GM06990 (cell line): ENCODE results near the gene ESX1.
"Not testable (repeated sequence)": the region's sequence is repeated elsewhere in the genome, so short reads cannot be mapped to it uniquely, and the experiment has no call there.

Source experiments
- DNase-seq: peaks from one replicate; pipeline ENCODE4 v3.0.0-alpha.2; 2011; ENCODE audit not compliant: insufficient read length; ENCODE audit errors: extremely low read depth
- H3K27me3 ChIP-seq: replicated peaks from 2 replicates; pipeline ENCODE4 v1.6.0; 2011; ENCODE audit warnings: low read length; ENCODE audit not compliant: control insufficient read depth, insufficient read depth
- H3K36me3 ChIP-seq: 2 replicates; pipeline ENCODE4 v1.5.1; 2011; ENCODE audit warnings: low read length; ENCODE audit not compliant: control insufficient read depth, insufficient read depth
- H3K4me3 ChIP-seq: replicated peaks from 2 replicates; pipeline ENCODE4 v1.5.1; 2011; ENCODE audit warnings: low read depth, mild to moderate bottlenecking, control low read depth, low read length
- TF ChIP-seq, protein P1 (sequence below): IDR thresholded peaks from 2 replicates; pipeline ENCODE4 v1.5.1; 2011; ENCODE audit warnings: low read length, control low read depth, mild to moderate bottlenecking, inconsistent platforms; ENCODE audit not compliant: insufficient read depth, poor library complexity, severe bottlenecking

The ESX1 gene

DNA sequence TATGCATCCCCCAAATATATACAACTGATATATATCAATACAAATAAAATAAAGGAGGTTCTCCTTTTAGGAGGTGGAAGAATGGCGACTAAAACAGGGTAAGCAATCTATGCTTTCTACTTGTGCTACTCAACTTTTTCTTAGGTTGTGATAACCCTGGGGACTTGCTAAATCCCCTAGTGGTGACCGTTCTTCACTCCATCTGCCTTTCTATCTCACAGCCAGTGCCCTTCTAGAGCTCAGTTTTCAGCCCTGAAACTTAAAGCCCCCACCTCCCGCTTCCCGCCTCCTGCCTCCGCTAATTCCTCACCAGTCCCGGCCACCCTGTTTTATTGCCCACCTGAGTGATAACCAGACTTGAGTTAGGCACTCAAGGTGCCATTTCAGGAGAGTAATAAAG is 15.5 kb upstream of the ESX1 start:
- Histone ChIP-seq H3K27me3 (no peaks in the 10 kb centered on the region), H3K4me3 (no peak overlapping the region), H3K36me3 (no peaks in the 10 kb centered on the region)
- TF ChIP-seq, protein P1, sequence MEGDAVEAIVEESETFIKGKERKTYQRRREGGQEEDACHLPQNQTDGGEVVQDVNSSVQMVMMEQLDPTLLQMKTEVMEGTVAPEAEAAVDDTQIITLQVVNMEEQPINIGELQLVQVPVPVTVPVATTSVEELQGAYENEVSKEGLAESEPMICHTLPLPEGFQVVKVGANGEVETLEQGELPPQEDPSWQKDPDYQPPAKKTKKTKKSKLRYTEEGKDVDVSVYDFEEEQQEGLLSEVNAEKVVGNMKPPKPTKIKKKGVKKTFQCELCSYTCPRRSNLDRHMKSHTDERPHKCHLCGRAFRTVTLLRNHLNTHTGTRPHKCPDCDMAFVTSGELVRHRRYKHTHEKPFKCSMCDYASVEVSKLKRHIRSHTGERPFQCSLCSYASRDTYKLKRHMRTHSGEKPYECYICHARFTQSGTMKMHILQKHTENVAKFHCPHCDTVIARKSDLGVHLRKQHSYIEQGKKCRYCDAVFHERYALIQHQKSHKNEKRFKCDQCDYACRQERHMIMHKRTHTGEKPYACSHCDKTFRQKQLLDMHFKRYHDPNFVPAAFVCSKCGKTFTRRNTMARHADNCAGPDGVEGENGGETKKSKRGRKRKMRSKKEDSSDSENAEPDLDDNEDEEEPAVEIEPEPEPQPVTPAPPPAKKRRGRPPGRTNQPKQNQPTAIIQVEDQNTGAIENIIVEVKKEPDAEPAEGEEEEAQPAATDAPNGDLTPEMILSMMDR = no peak
- no peak for DNase-seq

DNA sequence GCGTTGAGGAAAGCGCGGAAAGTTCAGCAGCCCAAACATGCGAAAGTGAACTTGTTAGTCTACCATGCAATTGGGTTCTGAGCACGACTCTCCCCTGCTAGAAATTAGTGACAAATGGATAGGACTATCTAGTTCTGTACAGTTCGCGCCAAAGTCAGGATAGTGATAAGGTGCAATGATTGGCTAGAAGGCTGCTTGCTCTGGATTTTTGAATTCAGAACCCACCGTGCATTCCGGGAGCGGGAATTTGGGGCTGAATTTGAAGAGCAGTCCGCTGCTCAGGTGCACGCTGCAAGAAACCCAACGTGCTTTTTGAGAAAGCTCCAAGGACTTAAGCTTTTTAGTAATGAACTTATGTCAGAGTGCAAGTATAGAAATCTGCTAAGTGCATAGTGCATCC is 732 bp upstream of the ESX1 start:
- TF ChIP-seq, protein P1 = no peak
- Histone ChIP-seq H3K36me3 (no peaks in the 10 kb centered on the region), H3K27me3 (no peaks in the 10 kb centered on the region), H3K4me3 (no peak overlapping the region)
- DNase-seq = no peak

- Histone ChIP-seq H3K4me3 (no peak overlapping the region), H3K36me3 (no peaks in the 10 kb centered on the region), H3K27me3 (no peaks in the 10 kb centered on the region)
- TF ChIP-seq, protein P1 = no peak
- no peak for DNase-seq
Measured at GRCh38 chrX:104253567-104254441, 929 bp downstream of the ESX1 start.

- Histone ChIP-seq H3K27me3 (no peaks in the 10 kb centered on the region), H3K36me3 (no peaks in the 10 kb centered on the region), H3K4me3 (no peak overlapping the region)
- TF ChIP-seq, protein P1 = no peak
- no peak for DNase-seq
Measured at GRCh38 chrX:104250470-104250869, 4.3 kb downstream of the ESX1 start.

- H3K27me3 ChIP-seq, DNase-seq, H3K36me3 ChIP-seq, H3K4me3 ChIP-seq: not testable (repeated sequence)
Measured at GRCh38 chrX:104230060-104230459, 24.7 kb downstream of the ESX1 start.

DNA sequence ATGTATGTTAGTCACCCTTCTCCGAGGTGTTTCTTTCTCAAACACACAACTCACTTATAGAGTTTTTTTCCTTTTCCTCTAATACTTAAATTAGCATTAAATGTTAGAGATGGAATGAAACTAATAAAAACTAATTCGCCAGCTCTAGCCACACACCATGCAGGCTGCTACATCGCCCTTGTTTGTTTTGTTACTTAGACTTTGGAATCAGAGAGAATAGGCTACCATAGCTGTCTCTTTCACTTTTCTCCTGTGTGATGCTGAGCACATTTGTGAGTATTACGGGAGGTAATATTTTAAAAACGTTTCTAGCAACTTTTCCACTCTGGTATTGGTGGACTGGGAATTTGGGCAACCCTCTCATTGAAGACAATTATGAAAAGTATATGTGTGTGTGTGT is 43.5 kb downstream of the ESX1 start:
- TF ChIP-seq, protein P1 = no peak
- DNase-seq = no peak
- Histone ChIP-seq H3K36me3 (no peaks in the 10 kb centered on the region), H3K4me3 (no peak overlapping the region), H3K27me3 (no peaks in the 10 kb centered on the region)
